A673 (cell line): ENCODE results near the gene CCAR1.

Experiments
- EZH2 ChIP-seq: fragments of 200-600 bp; sonication (generic); IDR thresholded peaks from 2 replicates; pipeline ENCODE4 v1.6.1; 2017; ENCODE audit warnings: borderline replicate concordance, low read depth, mild to moderate bottlenecking, mixed read lengths, antibody characterized with exemption, low read length; ENCODE audit not compliant: poor library complexity, severe bottlenecking
- TF ChIP-seq, protein P1 (sequence below): fragments of 300-800, 200-600 bp; sonication (generic); conservative IDR thresholded peaks from 2 replicates; pipeline ENCODE4 v1.5.1; 2017; ENCODE audit warnings: low read depth, mild to moderate bottlenecking, antibody characterized with exemption, low read length, moderate library complexity, mixed read lengths

GRCh38 chr10:68759223-68759863 lies 38.3 kb downstream of the CCAR1 start:
- TF ChIP-seq, protein P1, sequence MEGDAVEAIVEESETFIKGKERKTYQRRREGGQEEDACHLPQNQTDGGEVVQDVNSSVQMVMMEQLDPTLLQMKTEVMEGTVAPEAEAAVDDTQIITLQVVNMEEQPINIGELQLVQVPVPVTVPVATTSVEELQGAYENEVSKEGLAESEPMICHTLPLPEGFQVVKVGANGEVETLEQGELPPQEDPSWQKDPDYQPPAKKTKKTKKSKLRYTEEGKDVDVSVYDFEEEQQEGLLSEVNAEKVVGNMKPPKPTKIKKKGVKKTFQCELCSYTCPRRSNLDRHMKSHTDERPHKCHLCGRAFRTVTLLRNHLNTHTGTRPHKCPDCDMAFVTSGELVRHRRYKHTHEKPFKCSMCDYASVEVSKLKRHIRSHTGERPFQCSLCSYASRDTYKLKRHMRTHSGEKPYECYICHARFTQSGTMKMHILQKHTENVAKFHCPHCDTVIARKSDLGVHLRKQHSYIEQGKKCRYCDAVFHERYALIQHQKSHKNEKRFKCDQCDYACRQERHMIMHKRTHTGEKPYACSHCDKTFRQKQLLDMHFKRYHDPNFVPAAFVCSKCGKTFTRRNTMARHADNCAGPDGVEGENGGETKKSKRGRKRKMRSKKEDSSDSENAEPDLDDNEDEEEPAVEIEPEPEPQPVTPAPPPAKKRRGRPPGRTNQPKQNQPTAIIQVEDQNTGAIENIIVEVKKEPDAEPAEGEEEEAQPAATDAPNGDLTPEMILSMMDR: no peak
- TF ChIP-seq EZH2: no peak
